ENCODE measurements around the gene LUZP2.

- TF ChIP-seq CTCF (optimal IDR thresholded peaks at IDR 0.05 in 1 of 3, IDR thresholded peaks at IDR 0.05 in 1 of 3, conservative IDR thresholded peaks at IDR 0.05 in 1 of 3; ENCODE audit: extremely low read depth in 1 of 3, insufficient read depth in 2 of 3, low read length in 3 of 3) (no peak), EZH2 (IDR thresholded peaks at IDR 0.05; ENCODE audit: low read length) (no peak)
Measured at GRCh38 chr11:24794064-24794463, 297.2 kb downstream of the LUZP2 start.
